WI38 (cell line): ENCODE results near the gene PMAIP1.

ENCODE experiments used
- H3K4me3 ChIP-seq: 2 replicates; pipeline ENCODE4 v1.5.1; 2011; ENCODE audit warnings: low read depth, mild to moderate bottlenecking, control low read depth, low read length
- CTCF ChIP-seq: IDR thresholded peaks from 2 replicates; pipeline ENCODE4 v1.5.1; 2012; ENCODE audit warnings: low read depth, mild to moderate bottlenecking, control low read depth, low read length

The PMAIP1 gene

DNA sequence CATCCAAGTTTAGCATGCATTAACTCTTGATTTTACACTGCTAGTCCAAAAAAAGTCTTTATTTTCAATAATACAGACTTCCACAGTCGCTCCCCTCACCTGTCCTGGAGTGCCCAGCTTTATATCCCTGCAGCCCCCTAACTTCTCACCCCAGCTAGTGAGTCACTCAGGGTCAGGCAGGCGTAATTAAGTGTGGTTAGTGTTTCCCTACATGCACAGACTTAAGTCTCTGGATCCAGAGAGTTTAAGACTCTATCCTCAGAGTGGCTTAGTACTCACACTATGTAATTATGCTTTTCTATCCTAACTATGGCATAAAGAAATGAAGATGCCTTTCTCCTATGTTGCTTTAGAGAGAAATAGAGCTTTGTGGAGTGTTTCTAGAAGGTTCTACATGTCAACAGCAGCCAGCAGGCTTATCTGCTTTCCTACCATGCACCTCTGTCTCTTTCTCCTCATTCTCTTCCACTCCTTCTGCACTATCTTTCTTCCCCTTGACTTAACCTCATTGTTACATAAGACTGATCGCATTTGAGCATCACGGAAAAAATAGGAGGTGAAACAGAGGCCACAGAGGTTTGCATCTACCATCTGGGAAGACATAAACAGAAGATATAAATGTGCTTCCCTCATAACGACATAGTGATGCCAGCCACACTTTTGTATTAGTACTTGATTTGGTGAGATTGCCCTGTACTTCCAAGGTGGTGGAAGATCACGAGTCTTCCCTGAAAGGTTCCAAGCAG is 34.4 kb upstream of the PMAIP1 start:
- no peak overlapping the region for H3K4me3 ChIP-seq

GRCh38 chr18:59866551-59867269 is 33.1 kb upstream of the PMAIP1 start:
- no peak overlapping the region for H3K4me3 ChIP-seq
- no peak for TF ChIP-seq CTCF

More for the DNA sequence above, 34.4 kb upstream of the PMAIP1 start:
- TF ChIP-seq CTCF = no peak

- TF ChIP-seq CTCF = no peak
Observed at GRCh38 chr18:59867337-59868104, 32.3 kb upstream of the PMAIP1 start.

DNA sequence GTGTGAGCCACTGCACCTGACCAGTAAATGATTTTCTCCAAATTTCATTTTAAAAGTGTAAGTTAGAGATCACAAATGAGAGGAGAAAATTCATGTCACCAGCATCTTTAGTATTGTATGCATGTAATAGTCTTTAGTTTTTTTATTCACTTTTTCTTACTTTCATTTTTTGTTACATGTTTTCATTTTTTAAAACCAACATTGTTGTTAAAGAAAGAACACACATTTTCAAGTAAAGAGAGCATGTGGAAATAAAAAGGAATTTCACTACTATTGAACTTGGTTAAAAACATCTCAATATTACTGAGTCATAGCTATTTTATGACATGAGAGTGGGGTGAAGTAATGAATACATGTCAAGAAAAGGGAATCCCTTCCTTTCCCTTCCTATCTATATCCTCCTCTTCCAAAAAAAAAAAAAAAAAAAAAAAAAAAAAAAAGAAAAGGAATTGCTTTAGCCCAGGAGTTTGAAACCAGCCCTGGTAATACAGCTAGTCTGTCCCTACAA is 29.1 kb upstream of the PMAIP1 start:
- no peak for TF ChIP-seq CTCF
- no peak overlapping the region for H3K4me3 ChIP-seq

More at GRCh38 chr18:59867337-59868104, 32.3 kb upstream of the PMAIP1 start:
- no peak overlapping the region for H3K4me3 ChIP-seq

DNA sequence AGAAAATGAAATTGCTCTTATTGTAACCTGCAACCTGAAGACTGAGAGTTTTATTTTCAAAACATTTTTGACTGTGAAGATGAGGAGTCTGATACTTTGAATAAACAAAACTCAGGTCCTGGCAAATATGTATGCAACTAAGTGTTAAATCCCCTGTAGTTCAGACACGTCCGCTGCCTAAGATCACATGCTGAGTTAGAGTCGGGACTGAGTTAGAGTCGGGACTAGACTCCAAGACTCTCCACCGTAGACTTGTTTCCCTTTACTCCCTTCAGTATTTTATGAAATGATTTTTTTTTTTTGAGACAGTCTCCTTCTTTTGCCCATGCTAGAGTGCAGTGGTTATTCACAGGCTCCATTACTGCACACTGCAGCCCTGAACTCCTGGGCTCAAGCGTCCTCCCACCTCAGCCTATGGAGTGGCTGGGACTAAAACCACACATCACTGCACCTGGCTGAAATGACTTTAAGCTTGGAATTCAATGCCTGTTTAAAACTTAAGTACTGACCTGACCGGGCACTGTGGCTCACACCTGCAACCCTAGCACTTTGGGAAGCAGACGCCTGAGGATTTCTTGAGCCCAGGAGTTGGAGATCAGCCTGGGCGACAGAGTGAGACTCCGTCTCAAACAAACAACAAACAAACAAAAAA is 28.0 kb upstream of the PMAIP1 start:
- no peak overlapping the region for H3K4me3 ChIP-seq
- no peak for TF ChIP-seq CTCF

- H3K4me3 ChIP-seq = peak overlapping the region; percentile 38
- no peak for TF ChIP-seq CTCF
Observed at GRCh38 chr18:59873641-59874040, 26.2 kb upstream of the PMAIP1 start.
